H54 (cell line): ENCODE measurements around the gene CLPTM1.
A peak's percentile ranks its signal among the peaks of the same experiment; 100 is the strongest.
"Not testable (repeated sequence)": the region's sequence is repeated elsewhere in the genome, so short reads cannot be mapped to it uniquely, and the experiment has no call there.

Experiments used
- DNase-seq: peaks from one replicate; pipeline ENCODE4 v3.0.0; 2011; ENCODE audit warnings: low spot score, mixed read lengths; ENCODE audit not compliant: insufficient read length
- FAIRE-seq: peaks from 3 replicates; lab custom pipeline; 2011; peaks lifted over from hg19 to GRCh38; lab: Jason Lieb, UNC
- POLR2A ChIP-seq: IDR thresholded peaks from 2 replicates; pipeline ENCODE4 v1.6.1; 2011; ENCODE audit warnings: low read depth, mild to moderate bottlenecking, low read length

The CLPTM1 gene

DNA sequence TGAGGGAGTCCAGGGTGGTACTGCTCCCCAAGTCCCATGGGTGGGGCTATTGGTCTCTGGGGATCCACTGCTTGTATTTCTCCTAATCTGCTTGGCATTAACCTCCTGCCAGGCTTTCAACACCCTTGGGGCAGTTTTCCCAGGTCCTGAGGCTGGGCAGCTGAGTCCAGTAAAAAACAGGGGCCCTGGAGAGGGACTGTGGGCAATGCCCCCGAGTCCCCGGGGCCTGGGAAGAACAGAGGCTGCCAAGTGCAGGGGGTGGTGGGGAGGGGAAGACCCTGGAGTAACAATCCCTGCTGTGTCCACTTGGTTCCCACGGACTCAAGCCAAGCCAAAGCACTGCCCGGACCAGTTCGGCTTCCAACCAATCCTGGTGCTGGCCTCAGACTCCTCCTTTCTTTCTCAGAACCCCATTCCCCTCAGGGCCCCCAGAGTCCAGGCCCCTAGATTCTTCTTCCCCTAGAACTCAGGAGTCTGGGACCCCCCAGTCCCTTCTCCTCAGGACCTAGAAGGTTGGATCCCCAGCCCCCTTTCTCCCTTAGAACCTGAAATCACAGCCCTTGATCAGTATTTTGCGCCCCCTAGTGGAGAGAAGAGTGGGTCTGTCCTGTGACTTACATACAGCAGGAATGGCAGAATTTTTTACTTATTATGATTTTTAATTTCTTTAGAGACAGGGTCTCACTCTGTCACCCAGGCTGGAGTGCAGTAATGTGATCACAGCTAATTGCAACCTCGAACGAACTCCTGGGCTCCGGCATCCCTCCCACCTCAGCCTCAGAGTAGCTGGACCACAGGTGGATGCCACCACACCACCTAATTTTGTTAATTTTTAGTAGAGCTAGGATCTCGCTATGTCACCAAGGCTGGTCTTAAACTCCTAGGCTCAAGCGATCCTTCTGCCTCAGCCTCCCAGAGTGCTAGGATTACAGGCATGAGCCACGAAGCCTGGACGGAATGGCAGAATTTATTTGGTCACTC lies 3.7 kb upstream of the CLPTM1 start:
- FAIRE-seq (no peak), DNase-seq (peak; percentile 58)
- TF ChIP-seq POLR2A, result no peak

DNA sequence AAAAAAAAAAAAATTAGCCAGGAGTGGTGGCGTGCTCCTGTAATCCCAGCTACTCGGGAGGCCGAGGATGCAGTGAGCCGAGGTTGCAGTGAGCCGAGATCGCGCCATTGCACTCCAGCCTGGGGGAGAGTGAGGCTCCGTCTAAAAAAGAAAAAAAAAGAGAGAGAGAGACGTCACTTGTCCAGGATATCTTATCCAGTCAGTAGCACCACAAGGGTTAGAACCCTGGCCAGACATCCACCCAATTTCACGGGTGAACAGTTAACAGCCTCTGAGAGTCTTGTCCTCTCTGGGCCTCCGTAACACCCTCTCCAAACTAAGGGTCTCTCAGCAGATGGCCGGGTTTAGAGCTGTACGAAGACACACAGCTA lies 917 bp upstream of the CLPTM1 start:
- no peak for TF ChIP-seq POLR2A
- FAIRE-seq (no peak), DNase-seq (no peak)

- TF ChIP-seq POLR2A, result no peak
- DNase-seq (no peak), FAIRE-seq (no peak)
Observed at GRCh38 chr19:44955505-44956439, 592 bp downstream of the CLPTM1 start.

DNA sequence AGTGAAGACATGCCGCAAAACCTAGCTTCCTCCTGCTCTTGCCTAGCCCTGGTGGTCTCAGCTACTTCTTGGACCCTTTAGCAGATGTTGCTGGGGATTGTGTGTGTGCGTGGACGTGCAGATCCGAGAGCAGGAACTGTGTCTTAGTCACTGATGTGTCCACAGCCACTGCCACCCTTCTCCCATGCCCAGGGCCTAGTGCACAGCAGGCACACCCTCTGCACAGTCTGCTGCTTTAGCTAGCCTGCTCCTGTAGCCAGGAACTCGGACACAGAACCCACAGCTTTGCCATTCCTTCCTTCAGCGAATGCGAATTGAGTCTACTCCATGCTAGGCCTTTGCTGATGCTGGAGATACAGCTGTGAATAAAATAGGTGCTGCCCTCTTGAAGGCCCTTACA lies 2.3 kb downstream of the CLPTM1 start:
- DNase-seq (no peak), FAIRE-seq (no peak)
- no peak for TF ChIP-seq POLR2A

DNA sequence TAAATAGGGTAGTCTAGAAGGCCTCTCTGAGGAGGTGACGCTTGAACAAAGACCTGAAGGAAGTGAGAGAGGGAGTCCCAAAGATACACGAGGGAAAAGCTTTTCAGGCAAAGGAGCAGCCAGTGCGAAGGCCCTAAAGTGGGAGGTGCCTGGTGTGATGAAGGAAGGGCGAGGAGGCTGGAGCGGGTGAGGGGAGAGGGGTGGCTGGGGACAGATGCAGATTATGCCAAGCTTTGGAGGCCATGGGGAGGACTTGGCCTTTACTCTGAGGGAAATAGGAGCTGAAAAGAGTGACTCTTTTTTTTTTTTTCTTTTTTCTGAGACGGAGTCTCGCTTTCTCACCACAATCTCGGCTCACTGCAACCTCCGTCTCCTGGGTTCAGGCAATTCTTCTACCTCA lies 2.9 kb downstream of the CLPTM1 start:
- DNase-seq (no peak), FAIRE-seq (no peak)
- TF ChIP-seq POLR2A, result no peak

- no peak for TF ChIP-seq POLR2A
- DNase-seq (no peak), FAIRE-seq (no peak)
Observed at GRCh38 chr19:44959691-44960090, 4.5 kb downstream of the CLPTM1 start.

GRCh38 chr19:44960906-44961728 lies 5.9 kb downstream of the CLPTM1 start:
- TF ChIP-seq POLR2A, result no peak
- DNase-seq (no peak), FAIRE-seq (no peak)

GRCh38 chr19:44961821-44962220 lies 6.6 kb downstream of the CLPTM1 start:
- FAIRE-seq (no peak), DNase-seq (no peak)
- TF ChIP-seq POLR2A, result no peak

GRCh38 chr19:44968118-44968517 lies 12.9 kb downstream of the CLPTM1 start:
- no peak for DNase-seq
- TF ChIP-seq POLR2A, result no peak
- FAIRE-seq, result no peak

DNA sequence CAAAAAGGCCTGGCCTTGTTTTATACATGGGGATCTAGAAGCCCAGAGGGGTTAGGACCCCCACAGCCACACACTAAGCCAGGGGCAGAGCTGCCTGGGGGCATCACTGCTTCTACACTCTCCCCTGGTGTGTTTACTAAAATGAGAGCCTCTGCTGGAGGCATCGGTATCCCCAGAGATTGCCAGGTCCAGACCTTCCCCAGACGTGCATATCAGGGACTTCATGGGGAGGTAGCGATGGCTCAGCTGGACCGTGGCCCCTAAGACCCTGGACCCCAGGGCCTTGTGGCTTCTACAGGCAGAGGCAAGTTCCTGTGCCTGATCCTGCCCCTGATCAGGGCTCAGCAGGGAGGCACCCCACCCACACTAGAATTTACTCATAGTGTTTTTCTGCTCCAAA lies 13.5 kb downstream of the CLPTM1 start:
- no peak for FAIRE-seq
- DNase-seq, result no peak
- no peak for TF ChIP-seq POLR2A

GRCh38 chr19:44969437-44969836 lies 14.3 kb downstream of the CLPTM1 start:
- FAIRE-seq, result no peak
- DNase-seq, result no peak
- no peak for TF ChIP-seq POLR2A

- not testable (repeated sequence) for FAIRE-seq, DNase-seq
Observed at GRCh38 chr19:44971451-44971850, 16.3 kb downstream of the CLPTM1 start.

DNA sequence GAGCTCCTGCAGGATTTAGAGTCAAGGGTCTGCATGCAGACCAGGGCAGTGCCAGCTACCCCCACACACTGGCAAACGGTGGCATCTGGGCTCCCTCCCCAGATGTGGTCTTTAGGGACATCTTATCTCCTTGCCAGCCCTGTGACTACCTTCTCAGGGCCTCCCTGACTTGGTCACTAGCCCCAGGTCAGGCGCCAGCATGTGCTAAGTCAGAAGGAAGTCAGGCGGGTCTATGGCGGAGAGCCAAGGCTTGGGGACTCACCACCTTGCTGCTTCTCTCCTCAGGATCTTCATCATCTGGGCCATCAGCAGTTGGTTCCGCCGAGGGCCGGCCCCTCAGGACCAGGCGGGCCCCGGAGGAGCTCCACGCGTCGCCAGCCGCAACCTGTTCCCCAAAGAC lies 17.6 kb downstream of the CLPTM1 start:
- no peak for FAIRE-seq
- TF ChIP-seq POLR2A, result no peak
- DNase-seq, result no peak
